ENCODE results near the gene PAM. TPM values are rescaled to one million over a fixed set of nuclear protein-coding genes. Genes with fewer than 3 reads are reported as not detected.

The PAM gene
- total and polyA plus RNA-seq, 4 donors: 8.2 to 27.5 (median 13.7) TPM

DNA sequence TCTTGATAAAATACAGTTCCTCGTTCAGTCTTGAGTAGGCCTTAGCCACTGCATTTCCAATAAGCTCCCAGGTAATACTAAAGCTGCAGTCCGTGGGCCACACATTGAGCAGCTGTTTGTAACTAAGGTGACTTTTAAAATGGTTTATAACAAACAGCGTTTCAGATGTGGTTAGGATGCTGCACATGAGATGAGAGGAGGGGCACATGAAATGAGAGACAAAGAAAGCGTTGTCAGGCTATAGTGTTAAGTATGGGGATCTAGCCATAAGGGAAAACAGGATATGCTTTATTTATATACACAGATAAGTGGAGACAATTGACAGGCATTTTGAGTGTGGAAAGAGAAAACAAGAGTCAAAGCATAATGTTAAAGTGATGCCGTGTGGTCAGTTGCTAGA lies 89.9 kb downstream of the PAM start:
- H3K27me3 ChIP-seq (ENCODE audit: control insufficient read depth in 4 of 4, insufficient read depth in 4 of 4, low read length in 3 of 4): no peaks in the 10 kb centered on the region
- no peak for DNase-seq (ENCODE audit: low spot score)

DNA sequence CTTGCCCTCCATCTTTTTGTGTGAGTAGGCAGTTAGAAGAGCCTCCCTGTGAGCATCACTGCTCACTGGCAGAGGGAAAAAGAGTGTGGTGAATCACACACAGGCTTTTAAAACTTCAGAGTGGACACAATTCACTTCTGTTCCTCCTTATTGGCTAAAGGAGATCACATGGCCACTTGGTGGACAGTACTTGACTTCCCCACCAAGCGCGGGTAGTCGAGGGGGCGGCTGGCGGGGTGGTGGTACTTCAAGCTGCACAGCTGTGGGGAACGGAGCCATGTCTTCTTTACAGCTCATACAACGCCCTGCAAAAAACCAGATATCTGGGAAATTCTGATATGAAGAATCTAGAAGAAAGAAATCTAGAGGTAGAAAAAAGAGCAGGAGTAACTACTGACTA lies 95.4 kb downstream of the PAM start:
- Histone ChIP-seq H3K9ac (ENCODE audit: low read depth in 1 of 2, low read length in 2 of 2) (no peak overlapping the region), H3K27ac (ENCODE audit: low read depth in 1 of 2, low read length in 2 of 2) (no peak overlapping the region), H3K4me3 (ENCODE audit: low read depth in 1 of 3, low read length in 3 of 3) (no peak overlapping the region), H3K9me3 (ENCODE audit: control insufficient read depth in 4 of 4, low read length in 3 of 4) (no peaks in the 10 kb centered on the region), H3K4me1 (ENCODE audit: control insufficient read depth in 4 of 4, insufficient read depth in 4 of 4, low read length in 3 of 4) (no peaks in the 10 kb centered on the region), H3K27me3 (ENCODE audit: control insufficient read depth in 4 of 4, insufficient read depth in 4 of 4, low read length in 3 of 4) (no peaks in the 10 kb centered on the region), H3K36me3 (ENCODE audit: control insufficient read depth in 4 of 4, insufficient read depth in 3 of 4, low read depth in 1 of 4, low read length in 3 of 4) (no peaks in the 10 kb centered on the region)
- no peak for DNase-seq (ENCODE audit: low spot score)
- WGBS: 95% methylated on average over 7 of the region's 7 CpGs
- TF ChIP-seq NR2F2 (IDR thresholded peaks at IDR 0.05) (no peak), TAF1 (conservative IDR thresholded peaks at IDR 0.05) (no peak), GABPA (IDR thresholded peaks at IDR 0.05 in 1 of 2, conservative IDR thresholded peaks at IDR 0.05 in 1 of 2) (no peak), FOXA2 (IDR thresholded peaks at IDR 0.05) (no peak), HNF4G (IDR thresholded peaks at IDR 0.05) (no peak), RAD21 (IDR thresholded peaks at IDR 0.05) (no peak)
- TF ChIP-seq, protein P1, sequence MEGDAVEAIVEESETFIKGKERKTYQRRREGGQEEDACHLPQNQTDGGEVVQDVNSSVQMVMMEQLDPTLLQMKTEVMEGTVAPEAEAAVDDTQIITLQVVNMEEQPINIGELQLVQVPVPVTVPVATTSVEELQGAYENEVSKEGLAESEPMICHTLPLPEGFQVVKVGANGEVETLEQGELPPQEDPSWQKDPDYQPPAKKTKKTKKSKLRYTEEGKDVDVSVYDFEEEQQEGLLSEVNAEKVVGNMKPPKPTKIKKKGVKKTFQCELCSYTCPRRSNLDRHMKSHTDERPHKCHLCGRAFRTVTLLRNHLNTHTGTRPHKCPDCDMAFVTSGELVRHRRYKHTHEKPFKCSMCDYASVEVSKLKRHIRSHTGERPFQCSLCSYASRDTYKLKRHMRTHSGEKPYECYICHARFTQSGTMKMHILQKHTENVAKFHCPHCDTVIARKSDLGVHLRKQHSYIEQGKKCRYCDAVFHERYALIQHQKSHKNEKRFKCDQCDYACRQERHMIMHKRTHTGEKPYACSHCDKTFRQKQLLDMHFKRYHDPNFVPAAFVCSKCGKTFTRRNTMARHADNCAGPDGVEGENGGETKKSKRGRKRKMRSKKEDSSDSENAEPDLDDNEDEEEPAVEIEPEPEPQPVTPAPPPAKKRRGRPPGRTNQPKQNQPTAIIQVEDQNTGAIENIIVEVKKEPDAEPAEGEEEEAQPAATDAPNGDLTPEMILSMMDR (IDR thresholded peaks at IDR 0.05; ENCODE audit: low read depth, low read length, missing input control): no peak
- TF ChIP-seq, protein P2, sequence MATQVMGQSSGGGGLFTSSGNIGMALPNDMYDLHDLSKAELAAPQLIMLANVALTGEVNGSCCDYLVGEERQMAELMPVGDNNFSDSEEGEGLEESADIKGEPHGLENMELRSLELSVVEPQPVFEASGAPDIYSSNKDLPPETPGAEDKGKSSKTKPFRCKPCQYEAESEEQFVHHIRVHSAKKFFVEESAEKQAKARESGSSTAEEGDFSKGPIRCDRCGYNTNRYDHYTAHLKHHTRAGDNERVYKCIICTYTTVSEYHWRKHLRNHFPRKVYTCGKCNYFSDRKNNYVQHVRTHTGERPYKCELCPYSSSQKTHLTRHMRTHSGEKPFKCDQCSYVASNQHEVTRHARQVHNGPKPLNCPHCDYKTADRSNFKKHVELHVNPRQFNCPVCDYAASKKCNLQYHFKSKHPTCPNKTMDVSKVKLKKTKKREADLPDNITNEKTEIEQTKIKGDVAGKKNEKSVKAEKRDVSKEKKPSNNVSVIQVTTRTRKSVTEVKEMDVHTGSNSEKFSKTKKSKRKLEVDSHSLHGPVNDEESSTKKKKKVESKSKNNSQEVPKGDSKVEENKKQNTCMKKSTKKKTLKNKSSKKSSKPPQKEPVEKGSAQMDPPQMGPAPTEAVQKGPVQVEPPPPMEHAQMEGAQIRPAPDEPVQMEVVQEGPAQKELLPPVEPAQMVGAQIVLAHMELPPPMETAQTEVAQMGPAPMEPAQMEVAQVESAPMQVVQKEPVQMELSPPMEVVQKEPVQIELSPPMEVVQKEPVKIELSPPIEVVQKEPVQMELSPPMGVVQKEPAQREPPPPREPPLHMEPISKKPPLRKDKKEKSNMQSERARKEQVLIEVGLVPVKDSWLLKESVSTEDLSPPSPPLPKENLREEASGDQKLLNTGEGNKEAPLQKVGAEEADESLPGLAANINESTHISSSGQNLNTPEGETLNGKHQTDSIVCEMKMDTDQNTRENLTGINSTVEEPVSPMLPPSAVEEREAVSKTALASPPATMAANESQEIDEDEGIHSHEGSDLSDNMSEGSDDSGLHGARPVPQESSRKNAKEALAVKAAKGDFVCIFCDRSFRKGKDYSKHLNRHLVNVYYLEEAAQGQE (IDR thresholded peaks at IDR 0.05): no peak
- TF ChIP-seq, protein P3, sequence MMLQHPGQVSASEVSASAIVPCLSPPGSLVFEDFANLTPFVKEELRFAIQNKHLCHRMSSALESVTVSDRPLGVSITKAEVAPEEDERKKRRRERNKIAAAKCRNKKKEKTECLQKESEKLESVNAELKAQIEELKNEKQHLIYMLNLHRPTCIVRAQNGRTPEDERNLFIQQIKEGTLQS (IDR thresholded peaks at IDR 0.05): no peak

More for the DNA sequence above, 89.9 kb downstream of the PAM start:
- H3K4me1 ChIP-seq (ENCODE audit: control insufficient read depth in 4 of 4, insufficient read depth in 4 of 4, low read length in 3 of 4): no peaks in the 10 kb centered on the region
- H3K4me3 ChIP-seq (ENCODE audit: low read depth in 1 of 3, low read length in 3 of 3): no peak overlapping the region
- WGBS: 79% methylated on average over 5 of the region's 5 CpGs
- H3K27ac ChIP-seq (ENCODE audit: low read depth in 1 of 2, low read length in 2 of 2): no peak overlapping the region
- peaks cover 0 to 3% (median 0%) of the 10 kb centered on the region in 4 donors for H3K9me3 ChIP-seq (ENCODE audit: control insufficient read depth in 4 of 4, low read length in 3 of 4)
- no peak for TF ChIP-seq FOXA1 (IDR thresholded peaks at IDR 0.05)
- no peak for TF ChIP-seq RXRA (IDR thresholded peaks at IDR 0.05)
- TF ChIP-seq, protein P4, sequence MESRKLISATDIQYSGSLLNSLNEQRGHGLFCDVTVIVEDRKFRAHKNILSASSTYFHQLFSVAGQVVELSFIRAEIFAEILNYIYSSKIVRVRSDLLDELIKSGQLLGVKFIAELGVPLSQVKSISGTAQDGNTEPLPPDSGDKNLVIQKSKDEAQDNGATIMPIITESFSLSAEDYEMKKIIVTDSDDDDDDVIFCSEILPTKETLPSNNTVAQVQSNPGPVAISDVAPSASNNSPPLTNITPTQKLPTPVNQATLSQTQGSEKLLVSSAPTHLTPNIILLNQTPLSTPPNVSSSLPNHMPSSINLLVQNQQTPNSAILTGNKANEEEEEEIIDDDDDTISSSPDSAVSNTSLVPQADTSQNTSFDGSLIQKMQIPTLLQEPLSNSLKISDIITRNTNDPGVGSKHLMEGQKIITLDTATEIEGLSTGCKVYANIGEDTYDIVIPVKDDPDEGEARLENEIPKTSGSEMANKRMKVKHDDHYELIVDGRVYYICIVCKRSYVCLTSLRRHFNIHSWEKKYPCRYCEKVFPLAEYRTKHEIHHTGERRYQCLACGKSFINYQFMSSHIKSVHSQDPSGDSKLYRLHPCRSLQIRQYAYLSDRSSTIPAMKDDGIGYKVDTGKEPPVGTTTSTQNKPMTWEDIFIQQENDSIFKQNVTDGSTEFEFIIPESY (IDR thresholded peaks at IDR 0.05): no peak
- no peak for TF ChIP-seq NR2F2 (IDR thresholded peaks at IDR 0.05)
- TF ChIP-seq, protein P2 (IDR thresholded peaks at IDR 0.05): no peak
- TF ChIP-seq FOXA2 (IDR thresholded peaks at IDR 0.05): no peak
- no peak for TF ChIP-seq SP1 (IDR thresholded peaks at IDR 0.05)
- TF ChIP-seq, protein P1 (IDR thresholded peaks at IDR 0.05; ENCODE audit: low read depth, low read length, missing input control): no peak
- TF ChIP-seq, protein P3 (IDR thresholded peaks at IDR 0.05): no peak
- no peak overlapping the region for H3K9ac ChIP-seq (ENCODE audit: low read depth in 1 of 2, low read length in 2 of 2)
- H3K36me3 ChIP-seq (ENCODE audit: control insufficient read depth in 4 of 4, insufficient read depth in 3 of 4, low read depth in 1 of 4, low read length in 3 of 4): no peaks in the 10 kb centered on the region
